ENCODE results near the gene NIPAL1.

The NIPAL1 gene

GRCh38 chr4:48065587-48066052 is 49.0 kb downstream of the NIPAL1 start:
- no peak for DNase-seq (ENCODE audit: low spot score)

- DNase-seq (ENCODE audit: low spot score) = no peak
Measured at GRCh38 chr4:48067536-48067935, 51.0 kb downstream of the NIPAL1 start.

DNA sequence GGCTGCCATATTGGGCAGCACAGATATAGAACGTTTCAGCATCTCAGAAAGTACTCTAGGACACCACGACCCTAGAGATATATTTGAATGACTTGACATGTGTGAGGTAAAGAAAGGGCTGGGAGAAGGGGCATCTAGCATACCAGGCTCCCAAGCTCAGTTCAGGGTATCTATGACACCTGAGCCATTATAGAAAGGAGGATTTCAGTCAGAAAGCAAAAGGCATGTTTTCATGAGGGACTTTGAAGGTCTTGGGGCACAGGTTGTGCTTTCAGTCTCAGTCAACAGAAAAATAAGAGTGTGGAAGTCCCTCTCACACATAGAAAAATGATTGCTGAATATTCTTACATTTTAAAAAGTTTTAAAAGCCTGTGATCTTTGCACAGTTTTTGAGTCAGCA is 51.6 kb downstream of the NIPAL1 start:
- no peak for DNase-seq (ENCODE audit: low spot score)

DNA sequence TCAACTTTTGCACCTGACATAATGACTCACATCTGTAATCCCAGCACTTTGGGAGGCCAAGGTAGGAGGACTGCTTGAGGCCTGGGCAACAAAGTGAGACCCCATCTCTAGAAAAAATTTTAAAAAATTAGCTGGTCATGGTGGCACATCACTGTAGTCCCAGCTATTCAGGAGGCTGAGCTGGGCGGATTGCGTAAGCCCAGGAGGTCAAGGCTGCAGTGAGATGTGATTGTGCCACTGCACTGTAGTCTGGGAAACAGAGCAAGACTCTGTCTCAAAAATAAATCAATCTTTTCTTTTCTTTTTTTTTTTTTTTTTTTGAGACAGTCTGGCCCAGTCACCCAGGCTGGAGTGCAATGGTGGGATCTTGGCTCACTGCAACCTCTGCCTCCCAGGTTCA is 52.5 kb downstream of the NIPAL1 start:
- DNase-seq (ENCODE audit: low spot score) = no peak

DNA sequence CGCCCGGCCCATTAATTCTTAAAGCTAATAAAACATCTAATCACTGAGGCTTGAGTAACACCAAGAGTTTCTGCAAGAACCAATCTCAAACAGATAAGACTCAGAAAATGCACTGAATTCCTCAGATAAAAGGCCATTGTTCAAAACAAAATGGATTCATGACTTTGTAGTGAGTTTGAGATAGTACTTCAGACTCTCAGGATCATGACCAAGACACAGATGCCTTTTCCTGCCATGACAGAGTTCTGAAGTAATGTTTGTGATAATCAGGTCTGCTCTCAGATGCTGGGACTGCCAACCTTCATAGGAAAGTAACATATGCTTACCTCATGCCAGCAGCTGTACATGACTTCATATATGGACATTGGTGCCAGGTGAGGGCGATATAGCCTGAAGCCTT is 54.6 kb downstream of the NIPAL1 start:
- DNase-seq (ENCODE audit: low spot score) = no peak

DNA sequence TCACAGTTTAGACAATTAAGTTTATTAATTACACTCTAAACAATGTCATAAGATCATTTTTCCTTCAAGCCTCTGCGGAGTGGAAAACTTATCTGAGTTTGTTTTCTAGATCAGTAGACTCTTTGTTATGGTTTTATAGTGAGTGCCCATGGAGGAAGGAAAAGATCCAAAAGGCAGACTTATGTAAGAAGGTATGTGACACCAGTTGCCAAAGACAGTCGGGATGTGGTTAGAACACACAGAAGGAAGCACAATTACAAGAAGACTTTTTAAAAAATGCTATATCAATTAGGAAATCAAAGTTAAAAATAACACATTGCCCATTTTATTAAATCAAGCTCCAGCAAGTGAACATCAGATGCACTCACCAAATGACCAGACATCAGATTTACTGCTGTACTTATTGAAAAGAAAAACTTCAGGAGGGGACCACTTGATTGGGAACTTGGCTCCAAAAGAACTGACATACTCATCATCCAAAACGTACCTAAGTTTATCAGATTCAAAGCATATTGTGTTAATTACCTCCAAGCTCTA is 57.1 kb downstream of the NIPAL1 start:
- DNase-seq (ENCODE audit: low spot score) = no peak

- no peak for DNase-seq (ENCODE audit: low spot score)
Measured at GRCh38 chr4:48074657-48075056, 58.1 kb downstream of the NIPAL1 start.

DNA sequence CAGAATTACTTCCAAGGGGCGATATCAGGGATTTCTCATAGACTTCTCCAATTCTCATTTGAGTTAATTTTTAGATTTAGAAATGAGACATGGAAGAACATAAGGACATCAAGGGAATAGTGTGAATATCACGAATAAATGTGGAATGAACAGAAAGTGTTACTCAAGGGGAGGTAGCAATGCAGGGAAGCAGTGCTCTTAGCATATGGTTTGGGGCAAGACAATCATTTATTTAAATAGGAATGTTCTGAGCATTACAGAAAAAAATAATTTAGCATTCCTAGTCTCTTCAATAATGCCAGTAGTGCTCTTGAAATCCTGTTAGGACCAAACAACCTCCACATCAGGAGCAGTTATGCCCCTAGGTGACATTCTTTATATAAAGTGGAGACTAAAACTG is 61.9 kb downstream of the NIPAL1 start:
- DNase-seq (ENCODE audit: low spot score) = no peak

- no peak for DNase-seq (ENCODE audit: low spot score)
Measured at GRCh38 chr4:48078862-48079655, 62.5 kb downstream of the NIPAL1 start.

DNA sequence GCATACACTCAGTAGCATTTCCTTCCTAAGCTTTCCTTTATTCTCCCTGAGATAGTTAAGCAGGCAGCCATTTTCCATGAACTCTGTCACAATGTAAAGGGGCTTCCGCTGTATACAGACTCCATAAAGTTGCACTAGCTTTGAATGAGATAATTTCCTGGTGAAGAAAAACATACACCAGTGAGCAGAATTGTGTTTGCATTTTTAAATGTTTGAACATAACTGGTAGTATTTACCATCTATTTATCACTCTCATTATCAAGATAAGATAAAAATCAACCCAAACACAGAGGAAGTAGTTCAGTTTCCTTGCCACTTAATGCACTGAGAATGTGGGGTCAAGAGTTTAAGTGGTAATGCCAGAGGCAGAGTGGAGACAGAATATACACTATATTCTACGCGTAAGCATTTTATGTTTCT is 63.4 kb downstream of the NIPAL1 start:
- DNase-seq (ENCODE audit: low spot score) = no peak

DNA sequence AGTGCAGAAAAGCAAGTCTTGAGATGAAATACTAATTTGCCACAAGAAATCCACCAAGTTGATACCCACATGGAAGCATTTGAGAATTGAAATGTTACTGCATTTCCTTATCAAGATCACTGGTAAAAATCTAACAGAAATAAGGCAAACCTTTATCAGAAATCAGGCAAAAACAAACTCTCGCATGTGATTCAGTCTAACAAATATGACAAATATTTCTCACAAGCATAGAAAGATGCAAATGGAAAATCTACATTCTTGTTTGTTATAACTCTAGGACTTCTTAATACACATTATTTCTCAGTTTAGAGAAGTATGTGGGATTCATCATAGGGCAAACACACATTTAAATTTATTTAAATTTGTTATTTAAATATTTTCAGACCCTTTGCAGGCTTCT is 64.6 kb downstream of the NIPAL1 start:
- DNase-seq (ENCODE audit: low spot score) = peak; percentile 5

GRCh38 chr4:48082956-48083355 is 66.4 kb downstream of the NIPAL1 start:
- DNase-seq (ENCODE audit: low spot score) = no peak

- no peak for DNase-seq (ENCODE audit: low spot score)
Measured at GRCh38 chr4:48085821-48086589, 69.4 kb downstream of the NIPAL1 start.
